Activated CD8-positive, alpha-beta memory T cell treated with anti-CD3 and anti-CD28 coated beads for 24 hours (primary cell): Measurements from ENCODE around the gene ACYP1.

Source experiments
- DNase-seq: peaks from one replicate; pipeline ENCODE4 v3.0.0-alpha.2; 2020

The ACYP1 gene

DNA sequence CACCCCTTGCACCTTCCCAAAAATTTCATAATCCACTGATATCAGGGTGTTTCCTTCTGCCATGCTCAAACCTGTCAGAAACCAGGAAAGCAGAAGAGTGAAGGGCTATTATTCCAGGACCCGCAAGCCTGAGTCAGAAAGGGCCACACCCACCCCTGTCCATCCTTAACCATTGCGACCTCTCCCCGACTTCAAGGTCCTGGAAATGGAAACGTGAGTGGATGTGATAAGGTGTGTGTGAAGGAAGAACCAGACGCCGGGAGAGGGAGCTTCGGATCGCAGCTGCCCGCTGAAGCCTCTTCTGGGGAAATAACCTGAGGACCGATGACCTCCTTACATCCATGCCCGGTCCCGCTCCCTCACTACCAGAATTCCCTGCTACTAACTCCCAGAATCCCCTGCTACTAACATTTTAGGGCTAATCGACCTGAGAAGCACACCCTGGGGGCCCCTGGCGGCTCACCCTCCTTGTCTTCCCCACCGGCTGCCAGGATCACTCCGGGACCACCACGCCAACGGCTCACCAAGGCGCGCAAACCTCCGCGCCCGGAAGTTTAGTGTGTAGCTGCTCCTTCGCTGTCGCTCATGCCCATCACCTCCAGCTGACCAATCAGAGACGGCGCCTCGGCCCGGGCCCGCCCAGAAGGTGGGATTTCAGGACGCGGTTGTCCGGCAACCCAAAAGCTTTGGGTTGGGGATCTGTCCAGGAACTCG lies at the start of gene ACYP1:
Gene ACYP1, minus strand, starts transcription at position 534 of the 714 bp plus-strand sequence. Its CDS starts 471 bp downstream, at position 63.
- peak; percentile 98 for DNase-seq

GRCh38 chr14:75109877-75110276 lies 46.1 kb upstream of the ACYP1 start:
- no peak for DNase-seq

DNA sequence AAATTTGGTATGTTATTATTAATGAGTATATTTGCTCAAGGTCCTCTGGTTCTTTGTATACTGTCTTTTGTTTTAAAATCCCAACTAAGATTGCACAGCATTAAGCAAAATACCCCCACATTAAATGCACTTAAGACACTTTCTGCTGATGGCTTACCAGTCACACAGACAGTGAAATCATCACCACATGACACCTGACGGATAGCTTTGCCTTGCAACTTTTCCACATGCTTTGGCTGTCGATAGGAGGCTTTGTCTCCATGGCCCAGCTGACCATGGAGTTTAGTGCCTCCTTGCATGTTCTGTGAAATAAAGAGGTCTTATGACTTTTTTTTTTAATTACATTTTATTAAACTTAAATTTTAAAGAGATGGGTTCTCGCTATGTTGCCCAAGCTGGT lies 43.4 kb upstream of the ACYP1 start:
- DNase-seq = no peak

- DNase-seq = no peak
Observed at GRCh38 chr14:75101491-75101890, 37.7 kb upstream of the ACYP1 start.

- no peak for DNase-seq
Observed at GRCh38 chr14:75098682-75099081, 34.9 kb upstream of the ACYP1 start.

DNA sequence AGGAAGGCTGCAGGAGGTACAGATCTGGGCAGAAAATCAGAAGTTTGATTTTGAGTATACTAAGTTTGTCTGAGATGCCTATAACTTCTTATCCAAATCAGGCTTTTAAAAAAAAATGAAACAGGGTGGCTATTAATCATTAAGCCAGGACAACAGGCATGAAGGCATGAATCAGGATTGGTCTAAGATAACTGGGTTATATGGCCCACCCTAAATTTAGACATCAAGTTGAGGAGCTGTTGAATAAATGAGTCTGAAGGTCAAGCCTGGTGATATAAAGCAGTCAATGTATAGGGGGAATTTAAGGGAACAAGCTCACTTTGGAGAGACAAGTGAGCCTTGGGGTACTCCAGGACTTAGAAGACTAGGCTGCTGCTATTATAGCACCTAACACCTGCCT lies 34.4 kb upstream of the ACYP1 start:
- DNase-seq = no peak

GRCh38 chr14:75096959-75097358 lies 33.1 kb upstream of the ACYP1 start:
- DNase-seq = no peak

GRCh38 chr14:75095690-75096089 lies 31.9 kb upstream of the ACYP1 start:
- DNase-seq = no peak

GRCh38 chr14:75094896-75095295 lies 31.1 kb upstream of the ACYP1 start:
- no peak for DNase-seq

DNA sequence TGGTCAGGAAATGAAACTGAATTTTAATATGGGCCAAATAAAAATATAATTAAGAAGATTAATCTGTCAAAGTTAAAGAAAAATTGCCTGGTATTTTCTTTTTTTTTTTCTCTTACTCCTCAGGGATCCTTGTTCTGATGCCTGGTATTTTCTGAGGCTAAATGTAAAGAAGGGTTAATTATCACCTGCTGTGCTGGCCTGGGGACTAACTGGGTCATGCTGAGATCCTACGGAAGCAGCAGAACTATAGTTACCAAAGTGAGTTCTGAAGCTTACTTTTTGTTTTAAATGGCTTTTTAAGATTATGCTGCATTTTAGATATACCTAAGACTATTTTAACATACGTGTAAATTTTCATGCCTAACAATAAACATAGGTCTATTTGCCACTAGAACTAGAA lies 28.9 kb upstream of the ACYP1 start:
- DNase-seq = no peak

DNA sequence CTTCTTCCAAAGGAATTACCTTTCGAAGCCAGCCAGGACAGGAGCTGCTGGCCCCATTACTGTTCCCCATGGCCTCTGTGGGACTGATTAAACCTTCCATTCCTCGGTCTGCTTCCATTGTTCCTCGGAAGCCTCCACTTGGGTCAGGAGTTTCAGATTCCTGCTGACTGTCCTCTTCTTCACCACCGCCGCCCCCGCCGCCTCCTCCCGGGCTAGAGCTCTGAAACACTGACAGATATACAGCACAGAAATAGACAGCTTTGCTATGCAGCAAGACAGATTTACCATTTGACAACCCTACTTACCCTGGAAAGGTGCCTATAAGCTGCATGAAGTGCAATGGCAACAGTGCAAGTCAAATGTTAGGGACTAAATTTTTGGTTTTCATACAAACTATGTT lies 27.4 kb upstream of the ACYP1 start:
- no peak for DNase-seq

DNA sequence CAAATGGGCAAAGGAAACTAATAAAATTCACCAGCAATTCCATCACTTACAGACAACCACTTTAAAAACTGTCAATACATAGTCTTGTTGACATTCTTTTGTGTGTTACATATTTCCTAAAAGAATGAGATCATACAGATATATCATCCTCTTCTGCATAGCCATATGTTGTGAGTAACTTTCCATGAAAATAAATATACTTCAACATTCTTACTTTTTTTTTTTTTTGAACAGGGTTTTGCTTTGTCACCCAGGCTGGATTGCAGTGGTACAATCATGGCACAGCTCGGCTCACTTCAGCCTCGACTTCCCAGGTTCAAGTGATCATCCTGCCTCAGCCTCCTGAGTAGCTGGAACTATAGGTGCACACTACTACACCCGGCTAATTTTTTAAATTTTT lies 26.5 kb upstream of the ACYP1 start:
- no peak for DNase-seq

DNA sequence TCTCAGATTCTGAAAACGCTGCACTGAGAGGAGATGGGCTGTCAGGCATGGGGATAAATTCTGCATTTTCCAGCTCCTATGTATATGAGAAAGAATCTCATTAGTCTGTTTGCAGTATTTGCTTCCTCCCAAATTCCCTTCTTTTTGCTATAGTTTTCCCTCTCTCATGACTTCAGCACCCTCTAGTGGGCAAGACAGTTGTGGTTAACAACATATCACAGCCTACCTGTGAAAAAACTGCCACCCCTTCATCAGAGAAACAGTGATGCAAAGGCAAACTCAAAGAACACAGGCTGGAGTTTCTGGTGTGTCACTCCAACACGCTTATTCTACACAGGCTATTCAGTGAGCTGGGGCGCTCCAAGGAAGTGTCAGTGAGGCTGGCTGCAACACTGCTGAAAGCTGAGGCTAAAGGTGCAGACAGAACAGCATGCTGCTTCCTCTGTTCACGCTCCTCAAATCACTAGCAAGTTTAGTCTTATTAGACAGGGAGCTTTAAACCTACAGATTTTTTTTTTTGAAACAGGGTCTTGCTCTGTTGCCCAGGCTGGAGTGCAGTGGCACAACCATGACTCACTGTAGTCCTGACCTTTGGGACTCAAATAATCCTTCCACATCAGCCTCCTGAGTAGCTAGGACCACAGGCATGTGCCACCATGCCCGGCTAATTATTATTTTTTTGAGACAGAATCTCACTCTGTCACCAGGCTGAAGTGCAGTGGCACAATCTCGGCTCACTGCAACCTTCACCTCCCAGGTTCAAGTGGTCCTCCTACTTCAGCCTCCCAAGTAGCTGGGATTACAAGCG lies 24.9 kb upstream of the ACYP1 start:
- no peak for DNase-seq

GRCh38 chr14:75088153-75088552 lies 24.3 kb upstream of the ACYP1 start:
- DNase-seq = no peak

- DNase-seq = no peak
Observed at GRCh38 chr14:75084513-75084912, 20.7 kb upstream of the ACYP1 start.

DNA sequence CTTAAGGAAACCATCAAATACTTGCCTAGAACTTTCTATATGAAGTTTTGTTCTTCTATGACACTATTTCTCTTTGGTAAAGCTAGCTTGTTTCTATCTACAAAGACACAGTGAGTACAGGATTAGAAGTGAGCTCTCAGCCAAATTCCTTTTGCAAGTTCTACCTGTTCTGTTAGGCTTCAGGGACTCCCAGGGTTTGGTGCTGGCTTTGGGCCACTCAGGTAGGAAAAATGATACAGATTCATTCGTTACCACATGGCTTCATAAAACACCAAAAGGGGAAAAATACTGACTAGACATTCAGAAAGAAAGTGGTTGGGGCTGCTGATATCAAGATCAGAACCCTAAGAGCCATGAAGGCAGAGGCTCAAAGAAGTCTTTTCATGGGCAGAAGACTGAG lies 19.4 kb upstream of the ACYP1 start:
- DNase-seq = no peak

DNA sequence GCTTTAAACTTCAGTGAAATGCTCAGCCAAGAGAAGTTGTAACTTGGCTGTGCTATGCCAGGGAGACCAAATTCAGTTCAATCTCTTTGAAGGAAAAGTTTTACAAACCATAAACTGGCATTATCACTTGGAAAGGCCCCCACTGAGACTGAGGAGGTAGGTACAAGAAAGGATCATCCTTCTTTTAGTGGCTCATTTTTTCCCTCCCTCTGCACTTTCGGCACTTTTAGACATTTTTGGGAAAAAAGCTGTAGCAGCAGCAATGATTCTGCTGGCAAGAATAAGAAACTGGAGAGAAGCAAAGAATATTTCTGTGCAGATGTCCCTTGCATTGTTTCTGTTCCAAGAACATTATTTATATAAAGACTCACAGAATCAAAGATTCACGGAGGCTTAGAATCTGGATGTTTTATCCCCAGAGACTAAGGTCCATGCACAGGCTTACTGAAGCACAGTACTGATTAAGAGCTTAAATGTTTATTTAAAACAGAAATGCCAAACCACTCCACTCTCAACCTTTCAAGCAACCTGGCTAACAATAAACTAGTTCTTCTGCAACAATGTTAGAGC lies 17.9 kb upstream of the ACYP1 start:
- no peak for DNase-seq

DNA sequence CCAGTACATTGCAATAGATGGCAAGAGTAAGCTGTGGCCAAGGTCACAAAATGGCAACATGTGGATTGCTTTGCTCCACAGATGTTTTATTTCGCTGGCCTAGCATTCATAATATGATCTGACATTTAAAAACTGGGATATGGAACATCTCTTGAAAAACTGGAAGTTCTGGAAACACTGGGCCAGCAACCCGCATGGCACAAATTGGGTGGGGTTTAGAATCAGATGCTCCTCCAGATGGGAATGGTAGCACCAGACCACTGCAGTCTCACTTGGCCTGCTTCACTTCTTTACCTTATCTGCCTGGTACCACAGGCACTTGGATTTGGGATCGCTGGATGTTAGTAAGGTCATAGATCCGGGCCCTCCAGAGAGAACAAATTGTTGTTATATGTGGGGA lies 15.7 kb upstream of the ACYP1 start:
- no peak for DNase-seq

DNA sequence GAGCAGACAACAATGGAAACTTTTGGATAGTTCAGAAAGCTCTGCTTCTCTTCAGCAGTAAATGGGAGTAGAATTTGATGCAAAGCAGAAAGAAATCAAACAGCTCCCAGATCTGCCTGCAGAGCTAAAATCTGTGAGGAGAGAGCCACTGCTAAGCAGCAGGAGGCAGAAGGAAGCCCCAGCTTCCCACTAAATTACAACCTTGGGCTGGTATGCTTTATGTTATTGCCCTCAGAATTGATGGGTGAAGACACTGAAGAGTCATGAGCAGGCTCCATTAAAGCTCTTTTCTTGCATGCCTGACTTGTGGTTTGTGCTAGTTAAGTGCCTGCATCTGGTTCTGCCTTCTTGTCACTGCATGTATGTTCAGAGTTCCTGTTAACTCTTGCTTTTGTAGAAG lies 14.0 kb upstream of the ACYP1 start:
- DNase-seq = no peak

DNA sequence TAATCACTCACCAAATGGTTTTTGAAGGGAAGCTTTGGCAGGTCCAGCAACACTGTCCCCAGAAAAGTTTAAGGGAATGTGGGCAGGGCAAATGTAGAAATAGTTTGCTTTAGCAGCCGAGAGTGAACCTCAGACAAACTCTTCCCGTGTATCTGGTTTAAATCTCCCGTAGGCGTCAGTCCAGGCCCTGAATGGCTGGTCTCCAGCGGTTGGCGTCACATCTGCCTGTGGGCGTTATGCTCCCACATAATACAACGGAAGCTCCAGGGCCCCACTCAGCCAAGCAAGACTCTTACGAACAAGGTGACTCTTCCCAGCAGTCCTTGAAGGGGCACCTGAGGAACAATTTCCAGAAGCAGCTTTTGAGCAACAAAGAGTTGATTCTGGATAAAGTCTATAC lies 6.6 kb upstream of the ACYP1 start:
- DNase-seq = no peak

DNA sequence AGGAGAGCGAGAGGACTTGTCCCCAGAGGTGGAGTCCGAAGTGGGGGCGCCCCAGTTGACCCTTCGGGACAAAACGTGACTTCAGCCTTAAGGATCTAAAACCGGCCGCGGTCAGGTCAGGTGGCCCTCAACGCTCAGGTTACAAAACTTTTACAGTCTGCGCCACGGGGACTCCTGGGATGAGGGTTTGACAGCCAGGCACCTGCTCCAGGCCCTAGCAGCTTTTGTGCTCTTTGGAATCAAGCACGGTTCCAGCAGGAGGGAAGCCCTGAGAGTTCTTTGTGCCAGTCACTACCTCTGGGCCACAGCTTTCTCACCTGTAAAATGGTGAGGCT lies 6.0 kb upstream of the ACYP1 start:
- DNase-seq = no peak

DNA sequence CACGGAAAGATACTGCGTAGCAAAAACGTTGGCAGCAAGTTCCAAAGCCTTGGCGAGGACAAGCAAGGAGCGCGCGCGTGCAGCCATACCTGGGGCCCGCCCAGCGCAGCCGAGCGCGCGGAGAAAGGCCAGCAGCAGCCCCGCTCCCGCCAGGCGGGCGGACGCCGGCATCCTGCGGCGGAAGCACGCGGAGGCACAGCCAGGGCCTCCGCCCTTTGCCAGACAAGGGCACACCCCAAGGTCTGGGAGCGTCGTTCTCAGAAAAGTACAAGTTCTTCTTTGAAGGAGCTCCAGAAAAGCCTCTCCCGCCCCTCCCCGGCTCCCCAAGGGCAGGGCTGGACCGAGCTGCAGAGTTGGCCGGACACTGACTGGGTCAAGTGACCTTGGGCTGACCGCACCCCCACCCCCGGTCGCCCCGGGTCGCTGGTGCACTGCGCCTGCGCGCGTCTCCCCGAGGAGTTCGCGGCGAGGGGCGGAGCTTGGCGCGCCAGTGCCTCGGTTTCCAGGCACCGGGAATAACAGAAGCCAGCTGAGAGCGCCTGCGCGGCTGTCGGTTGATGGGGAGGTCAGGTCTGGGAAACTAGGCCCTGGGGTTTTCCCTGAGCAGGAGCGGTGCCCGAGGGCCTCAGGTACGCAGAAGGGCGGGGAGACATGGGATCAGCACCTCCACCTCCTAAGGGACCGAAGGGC lies 5.4 kb upstream of the ACYP1 start, which contains the start of gene ZC2HC1C:
Gene ZC2HC1C, plus strand, starts transcription at position 521 of the 690 bp plus-strand sequence. CDS start 933 bp downstream, outside the sequence.
- peak; percentile 90 for DNase-seq

DNA sequence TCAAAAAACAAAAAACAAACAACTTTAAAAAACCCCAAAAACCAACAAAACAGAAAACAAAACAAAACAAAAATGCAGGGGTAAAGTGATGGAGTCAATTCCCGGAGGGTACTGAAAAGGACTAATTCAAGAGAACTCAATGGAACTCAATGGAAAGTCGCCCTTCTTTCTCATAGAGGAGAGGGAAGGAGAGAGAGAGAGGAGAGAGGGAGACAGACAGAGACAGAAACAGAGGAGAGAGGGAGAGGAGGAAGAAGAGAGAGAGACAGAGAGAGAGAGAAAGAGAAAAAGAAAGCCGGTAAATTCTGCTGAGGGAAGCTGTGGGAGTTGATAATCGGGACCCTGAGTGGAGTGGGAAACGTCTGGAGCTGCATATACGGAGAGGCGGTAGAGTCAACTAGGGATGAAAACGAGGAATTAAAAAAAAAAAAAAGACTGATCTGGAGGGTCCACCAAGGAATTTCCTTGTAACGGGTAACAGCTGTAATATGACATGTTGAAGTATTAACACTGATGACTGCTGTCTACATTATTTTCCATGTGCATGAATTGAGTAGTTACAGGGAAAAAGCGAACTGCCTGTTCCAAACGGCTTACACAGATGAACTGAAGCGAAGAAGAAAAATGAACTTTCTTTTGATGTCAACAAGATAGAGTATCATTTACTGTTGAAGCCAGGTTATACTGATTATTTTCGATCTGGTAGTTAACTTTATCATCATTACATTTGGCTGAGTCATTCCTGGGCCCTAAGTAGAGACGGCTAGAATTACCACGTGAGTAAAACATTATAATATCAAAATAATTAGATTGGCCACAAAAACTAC lies 4.7 kb upstream of the ACYP1 start:
- DNase-seq = no peak
